ENCODE results near the gene ZC3H15.
"Not testable (repeated sequence)": the region's sequence is repeated elsewhere in the genome, so short reads cannot be mapped to it uniquely, and the experiment has no call there.

ZC3H15 gene

DNA sequence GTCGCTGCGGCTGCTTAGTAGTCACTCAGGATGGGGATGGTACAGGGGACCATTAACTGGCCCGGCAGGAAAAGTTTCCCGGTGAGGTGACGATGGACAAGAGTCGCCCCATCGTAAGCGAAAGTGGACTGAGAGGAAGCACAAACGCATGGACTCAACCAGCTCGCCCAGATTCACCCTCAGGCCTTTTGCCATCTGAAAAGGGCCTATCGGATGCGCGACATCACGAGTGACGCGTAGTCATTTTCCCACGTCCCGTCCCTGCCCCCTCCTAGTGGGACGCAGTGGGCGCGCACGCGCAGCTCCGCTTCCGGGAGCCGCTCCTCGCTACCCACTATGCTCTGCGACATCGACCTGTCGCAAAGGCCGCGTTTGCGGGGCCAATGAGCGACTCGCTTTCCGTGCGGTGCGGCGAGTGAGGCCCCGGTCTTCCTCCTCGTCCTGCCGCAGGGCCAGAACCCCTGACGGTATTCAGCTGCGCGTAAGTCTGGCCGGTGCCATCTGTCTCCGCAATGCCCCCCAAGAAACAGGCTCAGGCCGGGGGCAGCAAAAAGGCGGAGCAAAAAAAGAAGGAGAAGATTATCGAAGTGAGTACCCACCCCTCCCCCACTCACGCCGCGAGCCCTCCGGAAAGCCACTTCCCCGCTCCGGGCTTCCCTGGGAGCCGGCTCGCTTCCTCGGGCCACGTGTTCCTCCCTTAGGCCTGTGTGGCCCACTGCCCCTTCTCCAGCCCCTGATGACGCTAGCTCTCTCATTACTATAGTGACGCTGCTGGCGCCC is at the start of gene ZC3H15:
Gene ZC3H15, plus strand, starts transcription at position 390 of the 780 bp plus-strand sequence. Its CDS starts 123 bp downstream, at position 513.
- in situ Hi-C loops (cut with HindIII; ENCODE audit: low sequenced_read_pairs) = no loop called here
- peak within 1 kb of the TSS; percentile 92 for H3K4me3 ChIP-seq (ENCODE audit: low read depth, low read length)
- TF ChIP-seq, protein P1, sequence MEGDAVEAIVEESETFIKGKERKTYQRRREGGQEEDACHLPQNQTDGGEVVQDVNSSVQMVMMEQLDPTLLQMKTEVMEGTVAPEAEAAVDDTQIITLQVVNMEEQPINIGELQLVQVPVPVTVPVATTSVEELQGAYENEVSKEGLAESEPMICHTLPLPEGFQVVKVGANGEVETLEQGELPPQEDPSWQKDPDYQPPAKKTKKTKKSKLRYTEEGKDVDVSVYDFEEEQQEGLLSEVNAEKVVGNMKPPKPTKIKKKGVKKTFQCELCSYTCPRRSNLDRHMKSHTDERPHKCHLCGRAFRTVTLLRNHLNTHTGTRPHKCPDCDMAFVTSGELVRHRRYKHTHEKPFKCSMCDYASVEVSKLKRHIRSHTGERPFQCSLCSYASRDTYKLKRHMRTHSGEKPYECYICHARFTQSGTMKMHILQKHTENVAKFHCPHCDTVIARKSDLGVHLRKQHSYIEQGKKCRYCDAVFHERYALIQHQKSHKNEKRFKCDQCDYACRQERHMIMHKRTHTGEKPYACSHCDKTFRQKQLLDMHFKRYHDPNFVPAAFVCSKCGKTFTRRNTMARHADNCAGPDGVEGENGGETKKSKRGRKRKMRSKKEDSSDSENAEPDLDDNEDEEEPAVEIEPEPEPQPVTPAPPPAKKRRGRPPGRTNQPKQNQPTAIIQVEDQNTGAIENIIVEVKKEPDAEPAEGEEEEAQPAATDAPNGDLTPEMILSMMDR (IDR thresholded peaks at IDR 0.05; ENCODE audit: low read depth, low read length) = no peak
- DNase-seq (ENCODE audit: low read depth, low spot score) = peak; percentile 98

DNA sequence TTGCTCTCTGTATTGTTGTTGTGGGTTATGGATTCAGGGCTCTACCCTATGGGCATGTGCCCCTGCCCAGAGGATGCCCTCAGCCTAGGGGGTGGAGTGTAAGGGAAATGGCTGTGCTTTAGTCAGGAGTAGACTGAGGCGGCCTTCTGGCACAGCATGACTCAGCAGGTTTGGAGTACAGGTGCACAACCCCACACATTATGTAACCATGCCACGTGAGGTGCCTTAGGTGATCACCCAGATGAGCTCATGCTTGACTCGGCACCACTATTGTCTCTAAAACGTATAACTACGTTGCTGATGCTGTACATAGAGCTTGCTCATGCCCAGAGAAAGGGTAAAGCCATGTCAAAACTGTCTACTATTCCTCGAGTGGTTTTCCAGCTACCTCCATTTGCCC is 48.3 kb upstream of the ZC3H15 start:
- no peak for DNase-seq (ENCODE audit: low read depth, low spot score)
- in situ Hi-C loops (cut with HindIII; ENCODE audit: low sequenced_read_pairs) = no loop called here
- TF ChIP-seq, protein P1 (IDR thresholded peaks at IDR 0.05; ENCODE audit: low read depth, low read length) = no peak
- H3K4me3 ChIP-seq (ENCODE audit: low read depth, low read length) = no peak overlapping the region

DNA sequence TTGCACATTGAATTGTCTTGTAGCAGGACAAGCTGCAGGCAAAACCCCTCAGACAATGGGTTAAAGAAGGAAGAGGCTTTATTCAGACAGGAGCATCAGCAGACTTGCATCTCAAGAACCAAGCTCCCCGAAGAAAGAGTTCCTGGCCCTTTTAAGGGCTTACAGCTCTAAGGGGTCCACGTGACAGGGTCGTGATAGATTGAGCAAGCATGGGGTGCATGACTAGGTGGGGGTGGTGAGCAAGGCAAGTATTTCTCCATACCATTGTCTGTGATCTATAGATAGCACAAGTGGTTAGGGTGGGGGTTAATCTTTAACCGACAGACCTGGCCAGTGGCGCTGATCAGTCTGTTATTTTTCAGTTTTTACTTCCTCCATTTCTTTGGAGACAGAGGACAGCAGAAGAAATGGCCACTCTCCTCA is 46.4 kb upstream of the ZC3H15 start:
- in situ Hi-C loops (cut with HindIII; ENCODE audit: low sequenced_read_pairs); DNase-seq (ENCODE audit: low read depth, low spot score); H3K4me3 ChIP-seq (ENCODE audit: low read depth, low read length): not testable (repeated sequence)

DNA sequence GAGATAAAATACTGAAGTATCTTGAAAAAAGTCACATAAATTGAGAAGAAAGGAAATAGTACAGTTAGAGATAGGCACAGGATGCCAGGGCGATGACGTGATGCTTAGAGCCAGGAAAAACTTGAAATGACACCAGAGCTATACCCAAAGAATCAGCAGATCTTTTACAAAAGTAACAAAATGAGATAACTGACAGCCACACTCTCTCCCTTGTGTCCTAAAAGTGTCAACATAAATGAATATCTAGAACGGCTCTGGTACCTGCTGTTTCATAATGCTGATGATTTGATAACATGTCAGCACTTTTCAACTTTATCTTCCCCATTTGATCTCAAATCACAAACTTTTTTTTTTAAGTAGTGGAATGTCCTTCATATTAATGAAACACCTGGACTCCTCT is 45.6 kb upstream of the ZC3H15 start:
- TF ChIP-seq, protein P1 (IDR thresholded peaks at IDR 0.05; ENCODE audit: low read depth, low read length) = no peak
- no peak overlapping the region for H3K4me3 ChIP-seq (ENCODE audit: low read depth, low read length)
- in situ Hi-C loops (cut with HindIII; ENCODE audit: low sequenced_read_pairs) = no loop called here
- no peak for DNase-seq (ENCODE audit: low read depth, low spot score)

DNA sequence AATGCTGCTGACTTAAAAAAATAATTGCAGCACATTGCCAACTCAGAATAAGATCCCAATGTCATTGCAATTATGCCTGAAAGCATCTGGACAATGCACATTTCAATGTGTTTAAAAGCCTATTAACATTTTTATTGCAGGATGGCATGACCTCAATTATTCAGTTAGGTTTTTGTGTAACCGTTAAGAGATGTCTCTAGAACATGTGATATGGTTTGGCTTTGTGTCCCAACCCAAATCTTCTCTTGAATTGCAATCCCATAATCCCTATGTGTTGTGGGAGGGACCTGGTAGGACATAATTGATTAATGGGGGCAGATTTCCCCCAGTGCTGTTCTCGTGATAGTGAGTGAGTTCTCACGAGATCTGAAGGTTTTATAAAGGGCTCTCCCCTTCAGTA is 43.2 kb upstream of the ZC3H15 start:
- in situ Hi-C loops (cut with HindIII; ENCODE audit: low sequenced_read_pairs) = no loop called here
- no peak for DNase-seq (ENCODE audit: low read depth, low spot score)
- H3K4me3 ChIP-seq (ENCODE audit: low read depth, low read length) = no peak overlapping the region
- TF ChIP-seq, protein P1 (IDR thresholded peaks at IDR 0.05; ENCODE audit: low read depth, low read length) = no peak

DNA sequence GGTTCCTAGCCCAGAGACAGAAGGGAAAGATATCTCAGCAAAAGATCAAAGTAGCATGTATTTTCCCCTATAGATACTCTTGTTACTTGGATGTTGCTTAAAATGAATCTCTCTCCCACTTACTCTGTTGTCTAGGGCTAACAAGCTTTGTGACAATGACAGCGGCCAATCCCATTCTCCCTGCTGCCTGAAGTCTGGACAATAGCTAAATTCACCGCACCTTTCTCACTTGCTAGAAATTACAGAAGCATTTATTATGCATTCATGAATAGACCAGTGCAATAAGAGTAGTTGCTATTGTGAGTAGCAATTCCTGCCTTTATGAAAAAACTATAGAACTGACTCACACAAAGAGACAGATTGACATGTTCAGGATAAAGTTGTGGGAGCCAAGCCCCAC is 42.2 kb upstream of the ZC3H15 start:
- TF ChIP-seq, protein P1 (IDR thresholded peaks at IDR 0.05; ENCODE audit: low read depth, low read length) = no peak
- no peak for DNase-seq (ENCODE audit: low read depth, low spot score)
- no peak overlapping the region for H3K4me3 ChIP-seq (ENCODE audit: low read depth, low read length)
- in situ Hi-C loops (cut with HindIII; ENCODE audit: low sequenced_read_pairs) = no loop called here

DNA sequence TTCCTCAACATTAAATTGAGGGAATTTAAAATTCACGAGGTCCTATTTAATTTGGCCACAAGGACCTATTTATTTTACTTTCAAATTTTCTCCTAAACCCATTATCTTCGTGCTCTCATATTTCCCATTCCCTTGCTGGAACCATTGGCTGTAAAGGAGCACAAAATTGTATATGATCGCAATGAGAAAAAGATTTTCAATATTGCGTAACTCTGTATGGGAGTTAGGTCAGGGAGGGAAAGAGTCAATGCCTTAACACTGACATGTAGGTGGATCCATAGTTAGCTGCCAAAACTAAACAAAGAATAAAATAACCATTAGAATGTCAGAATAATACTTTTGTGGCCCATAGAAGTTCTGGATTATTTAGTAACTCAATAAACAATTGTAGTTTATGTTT is 40.6 kb upstream of the ZC3H15 start:
- no peak overlapping the region for H3K4me3 ChIP-seq (ENCODE audit: low read depth, low read length)
- no peak for DNase-seq (ENCODE audit: low read depth, low spot score)
- in situ Hi-C loops (cut with HindIII; ENCODE audit: low sequenced_read_pairs) = no loop called here
- TF ChIP-seq, protein P1 (IDR thresholded peaks at IDR 0.05; ENCODE audit: low read depth, low read length) = no peak

All from astrocyte of the spinal cord (primary cell).